Right lung (tissue), 5 donors: Measurements from ENCODE around the gene SNAP47. TPM values are rescaled to one million over a fixed set of nuclear protein-coding genes. Genes with fewer than 3 reads are reported as not detected.

Experiments
- polyA plus RNA-seq, 5 donors: library from polyadenylated mRNA; unstranded; fragments of 120-200 nt; gene quantifications; one replicate each; pipeline versions ENCODE4 v1.2.1 to v1.2.3, GENCODE V29; 2013; ENCODE audit warnings: inconsistent platforms in 1 of 5, low replicate concordance in 1 of 5; ENCODE audit not compliant: insufficient read length in 5 of 5, insufficient read depth in 1 of 5

SNAP47 gene
- polyA plus RNA-seq, 5 donors, result 37.5 to 46.2 (median 40.0) TPM

Other genes with a start within 250 kb of the SNAP47 start
- 10 to 100 TPM in 4 of 5 donors, 1 to 10 TPM in 1; 9.7 to 21.4 (median 18.7) TPM for gene ZNF678, start 171.9 kb upstream of the SNAP47 start, polyA plus RNA-seq
- 10 to 100 TPM; 13.8 to 18.4 (median 16.0) TPM for gene JMJD4, start 133 bp upstream of the SNAP47 start, polyA plus RNA-seq
- gene PRSS38, start 80.2 kb downstream of the SNAP47 start, polyA plus RNA-seq, result not detected
- gene WNT9A, start 212.5 kb downstream of the SNAP47 start, polyA plus RNA-seq, result 1 to 10 TPM; 1.9 to 3.0 (median 2.4) TPM